Adrenal gland (tissue), 5 donors: ENCODE results near the gene AQP11.

ENCODE experiments used
- POLR2A ChIP-seq, 2 donors: fragments of 450-650 bp; IDR thresholded peaks; one replicate each; pipeline ENCODE4 v1.6.1; 2017; ENCODE audit warnings: antibody characterized with exemption in 2 of 2, mild to moderate bottlenecking in 2 of 2, moderate library complexity in 1 of 2
- TF ChIP-seq, protein P1 (sequence below), 6 experiments: fragments of 450-650 bp in 4 of 6; fragments of 200-600 bp in 2 of 6; sonication (generic) in 1 of 6; IDR thresholded peaks; 1 replicate in 5 of 6; 2 replicates in 1 of 6; pipeline versions ENCODE4 v1.5.1 to v1.8.0; 2016 to 2021; ENCODE audit warnings: antibody characterized with exemption in 6 of 6, mild to moderate bottlenecking in 2 of 6, moderate library complexity in 1 of 6
- donor health status: DM: no; HTN: no; CAD: no.

DNA sequence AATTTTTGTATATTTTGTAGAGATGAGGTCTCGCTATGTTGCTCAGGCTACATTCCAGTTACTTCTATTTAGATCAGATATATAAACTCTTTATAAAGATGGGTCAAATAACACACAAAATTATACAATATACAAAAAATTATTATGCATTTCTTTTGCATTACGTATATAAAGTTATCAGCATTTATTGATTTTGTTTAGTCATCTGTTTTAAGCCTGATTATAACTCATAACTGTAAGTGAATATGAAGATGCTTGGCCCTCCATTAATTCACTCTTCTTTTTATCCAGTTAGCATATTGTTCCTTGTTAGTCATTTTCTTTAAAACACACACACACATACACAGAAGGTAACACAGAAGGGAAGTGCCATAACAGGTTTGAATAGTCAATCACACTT, 14.5 kb downstream of the AQP11 start:
- TF ChIP-seq POLR2A (IDR thresholded peaks at IDR 0.05) = no peak
- TF ChIP-seq, protein P1, sequence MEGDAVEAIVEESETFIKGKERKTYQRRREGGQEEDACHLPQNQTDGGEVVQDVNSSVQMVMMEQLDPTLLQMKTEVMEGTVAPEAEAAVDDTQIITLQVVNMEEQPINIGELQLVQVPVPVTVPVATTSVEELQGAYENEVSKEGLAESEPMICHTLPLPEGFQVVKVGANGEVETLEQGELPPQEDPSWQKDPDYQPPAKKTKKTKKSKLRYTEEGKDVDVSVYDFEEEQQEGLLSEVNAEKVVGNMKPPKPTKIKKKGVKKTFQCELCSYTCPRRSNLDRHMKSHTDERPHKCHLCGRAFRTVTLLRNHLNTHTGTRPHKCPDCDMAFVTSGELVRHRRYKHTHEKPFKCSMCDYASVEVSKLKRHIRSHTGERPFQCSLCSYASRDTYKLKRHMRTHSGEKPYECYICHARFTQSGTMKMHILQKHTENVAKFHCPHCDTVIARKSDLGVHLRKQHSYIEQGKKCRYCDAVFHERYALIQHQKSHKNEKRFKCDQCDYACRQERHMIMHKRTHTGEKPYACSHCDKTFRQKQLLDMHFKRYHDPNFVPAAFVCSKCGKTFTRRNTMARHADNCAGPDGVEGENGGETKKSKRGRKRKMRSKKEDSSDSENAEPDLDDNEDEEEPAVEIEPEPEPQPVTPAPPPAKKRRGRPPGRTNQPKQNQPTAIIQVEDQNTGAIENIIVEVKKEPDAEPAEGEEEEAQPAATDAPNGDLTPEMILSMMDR (IDR thresholded peaks at IDR 0.05) = no peak
